HepG2 (cell line): ENCODE data around the gene DAZAP1. TPM values are rescaled to one million over a fixed set of nuclear protein-coding genes. Genes with fewer than 3 reads are reported as not detected.

ENCODE experiments used
- ATAC-seq: fragments of 200-7000 bp; cut with Tn5 transposase; 3 replicates; pipeline ENCODE4 v1.9.1; 2020; ENCODE audit warnings: mild to moderate bottlenecking, moderate library complexity
- BruUV-seq: library from RNA; stranded (reverse); fragments of 400-500 nt; replicated peaks from 2 replicates; lab custom pipeline; 2021; lab: Mats Ljungman, UMichigan
- CTCF ChIA-PET: fragments of 300-600 bp; formaldehyde crosslinking; extraction: SDS; loops from one replicate; lab custom pipeline; 2021; ENCODE audit warnings: low total read pairs, inconsistent platforms, low intra/inter-chr PET ratio; lab: Yijun Ruan, JAX
- POLR2A ChIA-PET: fragments of 350-600 bp; sonication (Branson Sonifier 250); formaldehyde crosslinking; loops from one replicate; lab custom pipeline; 2020; ENCODE audit warnings: antibody characterized with exemption, inconsistent platforms; lab: Yijun Ruan, JAX
- DNase-seq: peaks from one replicate; pipeline ENCODE4 v3.0.0-alpha.2; 2015; ENCODE audit warnings: low spot score
- FAIRE-seq: peaks from 3 replicates; lab custom pipeline; 2011; peaks lifted over from hg19 to GRCh38; lab: Jason Lieb, UNC
- H2AFZ ChIP-seq: one replicate; pipeline ENCODE4 v1.6.1; 2011; ENCODE audit warnings: low read length, inconsistent platforms
- H3K27ac ChIP-seq: fragments of 300-600 bp; 3 replicates; pipeline ENCODE4 v1.8.0; 2011; ENCODE audit warnings: mixed run types, mild to moderate bottlenecking, mixed read lengths, low read length, inconsistent platforms; ENCODE audit not compliant: insufficient read depth; ENCODE audit errors: extremely low read length
- H3K27me3 ChIP-seq, 2 experiments: fragments of 200-600 bp in 1 of 2; 2 replicates in 1 of 2; 3 replicates in 1 of 2; pipeline versions ENCODE4 v1.6.0 to v1.8.0; 2011; ENCODE audit warnings: low read length in 2 of 2, mild to moderate bottlenecking in 2 of 2, moderate library complexity in 2 of 2, inconsistent platforms in 1 of 2; ENCODE audit not compliant: insufficient read depth in 2 of 2, control insufficient read depth in 1 of 2
- H3K36me3 ChIP-seq, 2 experiments: fragments of 200-600 bp in 1 of 2; replicated peaks in 1 of 2; 2 replicates in 1 of 2; 3 replicates in 1 of 2; pipeline versions ENCODE4 v1.5.1 to v1.8.0; 2011; ENCODE audit warnings: low read length in 2 of 2, inconsistent platforms in 1 of 2; ENCODE audit not compliant: insufficient read depth in 2 of 2, control insufficient read depth in 1 of 2
- H3K4me1 ChIP-seq: 2 replicates; pipeline ENCODE4 v1.5.1; 2012; ENCODE audit warnings: low read length, inconsistent platforms; ENCODE audit not compliant: insufficient read depth
- H3K4me2 ChIP-seq: 2 replicates; pipeline ENCODE4 v1.6.0; 2011; ENCODE audit warnings: low read depth, low read length, inconsistent platforms
- H3K4me3 ChIP-seq, 3 experiments: fragments of 200-600 bp in 1 of 3; sonication (generic), shearing (Covaris generic) in 1 of 3; replicated peaks in 1 of 3; 2 replicates each; pipeline ENCODE4 v1.5.1; 2011 to 2016; ENCODE audit warnings: low read length in 3 of 3, inconsistent platforms in 2 of 3, low read depth in 2 of 3, mild to moderate bottlenecking in 2 of 3, control low read depth in 1 of 3, mixed read lengths in 1 of 3; ENCODE audit not compliant: insufficient read depth in 1 of 3
- H3K79me2 ChIP-seq: one replicate; pipeline ENCODE4 v1.6.1; 2011; ENCODE audit warnings: low read length, inconsistent platforms; ENCODE audit not compliant: insufficient read depth
- H3K9ac ChIP-seq: 2 replicates; pipeline ENCODE4 v1.6.0; 2011; ENCODE audit warnings: mild to moderate bottlenecking, low read depth, low read length, inconsistent platforms; ENCODE audit not compliant: insufficient read depth
- H3K9me3 ChIP-seq: 2 replicates; pipeline ENCODE4 v1.5.1; 2012; ENCODE audit warnings: mild to moderate bottlenecking, low read length
- H4K20me1 ChIP-seq: 2 replicates; pipeline ENCODE4 v1.6.0; 2011; ENCODE audit warnings: inconsistent platforms, mild to moderate bottlenecking, low read length, moderate library complexity; ENCODE audit not compliant: insufficient read depth
- EZH2 ChIP-seq: conservative IDR thresholded peaks from 2 replicates; pipeline ENCODE4 v1.6.1; 2012; ENCODE audit warnings: mild to moderate bottlenecking, low read depth, low read length, moderate library complexity
- HDAC6 ChIP-seq: fragments of 200-600 bp; sonication (generic); IDR thresholded peaks from 2 replicates; pipeline ENCODE4 v1.7.0; 2017; ENCODE audit warnings: mild to moderate bottlenecking, antibody characterized with exemption, low read length, low read depth
- HNRNPLL ChIP-seq: fragments of 200-400 bp; formaldehyde crosslinking; IDR thresholded peaks from 2 replicates; pipeline ENCODE4 v1.6.1; 2017; ENCODE audit warnings: mild to moderate bottlenecking, low read depth, low read length; ENCODE audit not compliant: poor library complexity, severe bottlenecking
- KDM2A ChIP-seq: sonication (generic); formaldehyde crosslinking; IDR thresholded peaks from 2 replicates; pipeline ENCODE4 v1.4.0; 2020; ENCODE audit warnings: low read depth, missing genetic modification reagents, borderline replicate concordance
- MAFF ChIP-seq: IDR thresholded peaks from 2 replicates; pipeline ENCODE4 v1.6.1; 2011; ENCODE audit warnings: low read depth, low read length, improper control_type of control experiment
- NR2F6 ChIP-seq, 2 experiments: IDR thresholded peaks; 2 replicates each; pipeline ENCODE4 v1.6.1; 2016; ENCODE audit warnings: antibody characterized with exemption in 1 of 2, mild to moderate bottlenecking in 1 of 2
- PCBP1 ChIP-seq: fragments of 200-400 bp; formaldehyde crosslinking; IDR thresholded peaks from 2 replicates; pipeline ENCODE4 v1.6.1; 2017; ENCODE audit warnings: mild to moderate bottlenecking, low read depth, low read length, borderline replicate concordance
- SP4 ChIP-seq: sonication (generic); formaldehyde crosslinking; IDR thresholded peaks from 2 replicates; pipeline ENCODE4 v1.8.1; 2023; ENCODE audit warnings: mild to moderate bottlenecking, missing genetic modification reagents
- SRSF1 ChIP-seq: fragments of 200-400 bp; formaldehyde crosslinking; optimal IDR thresholded peaks from 2 replicates; pipeline ENCODE3; 2017; ENCODE audit warnings: mild to moderate bottlenecking, low read depth, low read length, moderate library complexity
- THAP11 ChIP-seq: IDR thresholded peaks from 2 replicates; pipeline ENCODE4 v1.6.1; 2016; ENCODE audit warnings: missing biosample characterization, missing genetic modification reagents
- ZNF12 ChIP-seq: sonication (generic); formaldehyde crosslinking; IDR thresholded peaks from 2 replicates; pipeline ENCODE4 v1.5.0; 2020; ENCODE audit warnings: missing genetic modification reagents
- ZNF329 ChIP-seq: sonication (generic); formaldehyde crosslinking; IDR thresholded peaks from 2 replicates; pipeline ENCODE4 v1.9.0; 2021; ENCODE audit warnings: low read depth, mild to moderate bottlenecking, missing genetic modification reagents
- ZNF430 ChIP-seq: sonication (generic); formaldehyde crosslinking; IDR thresholded peaks from 2 replicates; pipeline ENCODE4 v1.9.0; 2021; ENCODE audit warnings: mild to moderate bottlenecking, missing genetic modification reagents
- WGBS: methylation state at CpG from one replicate; pipeline ENCODE4 v1.1.6; 2017; ENCODE audit warnings: low lambda C conversion rate; 5-methylcytosine and 5-hydroxymethylcytosine counted together
- in situ Hi-C: cut with HindIII; loops from 2 replicates; pipeline ENCODE4 v1.10.0; 2017; ENCODE audit warnings: low pct_unique_long_range_greater_than_20kb; ENCODE audit not compliant: extremely low pct_ligation_motif_present
- intact Hi-C: fragments of 100-400 bp; cut with micrococcal nuclease; formaldehyde crosslinking; loops from one replicate; pipeline ENCODE4 v1.10.0; 2022; ENCODE audit not compliant: unreplicated experiment
- polyA plus RNA-seq, 8 experiments: library from polyadenylated mRNA; depleted of rRNA in 3 of 8; stranded (reverse) in 7 of 8; unstranded in 1 of 8; fragments of >200 nt; fragmentation: Illumina TruSeq in 4 of 8; extraction: Trizol in 4 of 8; gene quantifications; 2 replicates each; pipeline versions ENCODE4 v1.2.1 to v1.2.3, GENCODE V29; 2011 to 2016; ENCODE audit warnings: low read depth in 4 of 8, missing spikeins in 1 of 8, mixed read lengths in 1 of 8; ENCODE audit not compliant: insufficient read depth in 1 of 8
- total RNA-seq, 5 experiments: library from RNA; depleted of rRNA; stranded (reverse); fragments of >200 nt; fragmentation: Illumina TruSeq; extraction: Trizol; gene quantifications; 2 replicates each; pipeline ENCODE4 v1.2.3, GENCODE V29; 2016; ENCODE audit warnings: low read depth in 1 of 5
- TF ChIP-seq, protein P1 (sequence below): sonication (generic); formaldehyde crosslinking; IDR thresholded peaks from 2 replicates; pipeline ENCODE4 v1.5.0; 2020; ENCODE audit warnings: missing genetic modification reagents
- TF ChIP-seq, protein P2 (sequence below): sonication (generic); formaldehyde crosslinking; IDR thresholded peaks from 2 replicates; pipeline ENCODE4 v1.5.0; 2020; ENCODE audit warnings: mild to moderate bottlenecking, missing genetic modification reagents, moderate library complexity
- TF ChIP-seq, protein P3 (sequence below): IDR thresholded peaks from 2 replicates; pipeline ENCODE4 v1.6.1; 2012; ENCODE audit warnings: inconsistent platforms
- TF ChIP-seq, protein P4 (sequence below): sonication (generic); formaldehyde crosslinking; IDR thresholded peaks from 2 replicates; pipeline ENCODE4; 2020; ENCODE audit warnings: missing genetic modification reagents, mild to moderate bottlenecking, borderline replicate concordance

The DAZAP1 gene
- total and polyA plus RNA-seq, 2 of the 13 experiments (the other 11 are each of a cell fraction or from before 2014, with no cell fraction given) = 63.3 to 79.2 TPM

DNA sequence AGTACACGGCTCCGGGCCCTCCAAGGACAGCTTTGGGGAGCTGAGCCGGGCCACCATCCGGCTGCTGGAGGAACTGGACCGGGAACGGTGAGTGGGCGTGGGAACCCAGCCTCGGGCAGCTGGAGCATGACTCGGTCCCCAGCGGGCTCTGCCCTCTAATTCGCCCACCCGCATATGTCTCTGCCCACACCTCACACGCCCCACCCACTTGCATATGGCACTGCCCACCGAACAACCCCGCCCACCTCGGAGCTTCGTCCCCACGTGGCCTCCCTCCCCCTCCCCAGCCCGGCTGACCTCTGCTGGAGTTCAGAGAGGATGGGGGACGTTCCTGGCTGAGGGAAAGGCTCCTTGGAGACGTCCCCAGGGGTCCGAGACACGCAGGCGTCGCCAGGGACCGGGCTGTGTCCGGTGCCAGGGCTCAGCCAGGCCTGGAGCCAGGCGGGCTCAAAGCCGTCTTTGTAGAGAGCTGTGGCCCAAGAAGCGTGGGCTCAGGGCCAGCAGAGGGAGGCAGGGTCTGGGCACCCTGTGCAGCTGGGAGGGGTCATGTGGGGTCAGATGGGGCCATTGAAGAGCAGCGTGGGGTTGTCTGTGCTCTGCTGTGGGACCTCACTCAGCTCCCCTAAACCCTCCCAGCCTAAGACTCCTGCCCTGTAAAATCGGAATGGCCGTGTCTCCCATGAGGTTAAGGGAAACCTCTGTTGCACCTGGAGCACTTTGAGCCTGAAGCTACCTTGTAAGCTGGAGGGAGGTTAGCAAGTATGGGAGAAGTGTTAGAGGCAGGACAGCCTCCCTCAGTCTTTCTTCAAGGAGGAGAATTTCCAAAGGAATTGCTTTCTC lies 46.4 kb downstream of the DAZAP1 start:
- peaks cover 8% of the 10 kb centered on the region; the same call in 1 of the 2 replicates for H4K20me1 ChIP-seq
- no peaks in the 10 kb centered on the region for H3K9me3 ChIP-seq
- in situ Hi-C loops = no loop called here
- H2AFZ ChIP-seq = no peak overlapping the region
- POLR2A ChIA-PET = interaction anchor here (0.6 to 4.0 kb wide), 7 partner anchors 10 to 185 kb away, joined by 3 to 34 read pairs (median 5); partner anchors contain the start of genes REEP6 and UQCR11
- CTCF ChIA-PET = no interaction called here
- FAIRE-seq (no peak), ATAC-seq (peak; percentile 10), DNase-seq (no peak)
- H3K27ac ChIP-seq = no peak overlapping the region
- intact Hi-C loops = no loop called here
- peaks cover 13 to 76% of the 10 kb centered on the region in 2 experiments for H3K27me3 ChIP-seq
- peak overlapping the region in 1 of 3 experiments; percentile 57; a peak in 1 of 6 replicates for H3K4me3 ChIP-seq
- H3K9ac ChIP-seq = no peak overlapping the region
- H3K4me1 ChIP-seq = peaks cover 48% of the 10 kb centered on the region
- no peaks in the 10 kb centered on the region for H3K36me3 ChIP-seq
- no TSS peak for BruUV-seq
- WGBS = 1% methylated on average over 12 of the region's 33 CpGs
- no peaks in the 10 kb centered on the region for H3K79me2 ChIP-seq
- peak overlapping the region; percentile 66 for H3K4me2 ChIP-seq
- TF ChIP-seq ZNF430 (CRISPR knock-in tag) = 0 out of 2 replicates have a peak, but pooled peaks have one; percentile 34
- peak; percentile 18 for TF ChIP-seq SRSF1
- TF ChIP-seq HDAC6 = no peak
- TF ChIP-seq, protein P1, sequence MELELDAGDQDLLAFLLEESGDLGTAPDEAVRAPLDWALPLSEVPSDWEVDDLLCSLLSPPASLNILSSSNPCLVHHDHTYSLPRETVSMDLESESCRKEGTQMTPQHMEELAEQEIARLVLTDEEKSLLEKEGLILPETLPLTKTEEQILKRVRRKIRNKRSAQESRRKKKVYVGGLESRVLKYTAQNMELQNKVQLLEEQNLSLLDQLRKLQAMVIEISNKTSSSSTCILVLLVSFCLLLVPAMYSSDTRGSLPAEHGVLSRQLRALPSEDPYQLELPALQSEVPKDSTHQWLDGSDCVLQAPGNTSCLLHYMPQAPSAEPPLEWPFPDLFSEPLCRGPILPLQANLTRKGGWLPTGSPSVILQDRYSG (CRISPR knock-in tag) = no peak
- TF ChIP-seq HNRNPLL = no peak
- TF ChIP-seq THAP11 = 0 out of 2 replicates have a peak, but pooled peaks have one; percentile 12
- TF ChIP-seq, protein P2, sequence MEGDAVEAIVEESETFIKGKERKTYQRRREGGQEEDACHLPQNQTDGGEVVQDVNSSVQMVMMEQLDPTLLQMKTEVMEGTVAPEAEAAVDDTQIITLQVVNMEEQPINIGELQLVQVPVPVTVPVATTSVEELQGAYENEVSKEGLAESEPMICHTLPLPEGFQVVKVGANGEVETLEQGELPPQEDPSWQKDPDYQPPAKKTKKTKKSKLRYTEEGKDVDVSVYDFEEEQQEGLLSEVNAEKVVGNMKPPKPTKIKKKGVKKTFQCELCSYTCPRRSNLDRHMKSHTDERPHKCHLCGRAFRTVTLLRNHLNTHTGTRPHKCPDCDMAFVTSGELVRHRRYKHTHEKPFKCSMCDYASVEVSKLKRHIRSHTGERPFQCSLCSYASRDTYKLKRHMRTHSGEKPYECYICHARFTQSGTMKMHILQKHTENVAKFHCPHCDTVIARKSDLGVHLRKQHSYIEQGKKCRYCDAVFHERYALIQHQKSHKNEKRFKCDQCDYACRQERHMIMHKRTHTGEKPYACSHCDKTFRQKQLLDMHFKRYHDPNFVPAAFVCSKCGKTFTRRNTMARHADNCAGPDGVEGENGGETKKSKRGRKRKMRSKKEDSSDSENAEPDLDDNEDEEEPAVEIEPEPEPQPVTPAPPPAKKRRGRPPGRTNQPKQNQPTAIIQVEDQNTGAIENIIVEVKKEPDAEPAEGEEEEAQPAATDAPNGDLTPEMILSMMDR = peak; percentile 22; the same call in 1 of the 2 replicates
- TF ChIP-seq ZNF12 (CRISPR knock-in tag) = 0 out of 2 replicates have a peak, but pooled peaks have one; percentile 16
- TF ChIP-seq SP4 (CRISPR knock-in tag) = 0 out of 2 replicates have a peak, but pooled peaks have one; percentile 38
- TF ChIP-seq, protein P3, sequence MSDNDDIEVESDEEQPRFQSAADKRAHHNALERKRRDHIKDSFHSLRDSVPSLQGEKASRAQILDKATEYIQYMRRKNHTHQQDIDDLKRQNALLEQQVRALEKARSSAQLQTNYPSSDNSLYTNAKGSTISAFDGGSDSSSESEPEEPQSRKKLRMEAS = peak; percentile 41; the same call in 1 of the 2 replicates
- 0 out of 2 replicates have a peak, but pooled peaks have one; percentile 38 for TF ChIP-seq PCBP1
- TF ChIP-seq, protein P4, sequence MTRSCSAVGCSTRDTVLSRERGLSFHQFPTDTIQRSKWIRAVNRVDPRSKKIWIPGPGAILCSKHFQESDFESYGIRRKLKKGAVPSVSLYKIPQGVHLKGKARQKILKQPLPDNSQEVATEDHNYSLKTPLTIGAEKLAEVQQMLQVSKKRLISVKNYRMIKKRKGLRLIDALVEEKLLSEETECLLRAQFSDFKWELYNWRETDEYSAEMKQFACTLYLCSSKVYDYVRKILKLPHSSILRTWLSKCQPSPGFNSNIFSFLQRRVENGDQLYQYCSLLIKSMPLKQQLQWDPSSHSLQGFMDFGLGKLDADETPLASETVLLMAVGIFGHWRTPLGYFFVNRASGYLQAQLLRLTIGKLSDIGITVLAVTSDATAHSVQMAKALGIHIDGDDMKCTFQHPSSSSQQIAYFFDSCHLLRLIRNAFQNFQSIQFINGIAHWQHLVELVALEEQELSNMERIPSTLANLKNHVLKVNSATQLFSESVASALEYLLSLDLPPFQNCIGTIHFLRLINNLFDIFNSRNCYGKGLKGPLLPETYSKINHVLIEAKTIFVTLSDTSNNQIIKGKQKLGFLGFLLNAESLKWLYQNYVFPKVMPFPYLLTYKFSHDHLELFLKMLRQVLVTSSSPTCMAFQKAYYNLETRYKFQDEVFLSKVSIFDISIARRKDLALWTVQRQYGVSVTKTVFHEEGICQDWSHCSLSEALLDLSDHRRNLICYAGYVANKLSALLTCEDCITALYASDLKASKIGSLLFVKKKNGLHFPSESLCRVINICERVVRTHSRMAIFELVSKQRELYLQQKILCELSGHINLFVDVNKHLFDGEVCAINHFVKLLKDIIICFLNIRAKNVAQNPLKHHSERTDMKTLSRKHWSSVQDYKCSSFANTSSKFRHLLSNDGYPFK (CRISPR knock-in tag) = no peak
- TF ChIP-seq NR2F6 (IDR thresholded peaks at IDR 0.05) = peak; percentile 20; the same call in 1 of the 2 replicates
- no peak for TF ChIP-seq NR2F6 (CRISPR knock-in tag; IDR thresholded peaks at IDR 0.05)
- no peak for TF ChIP-seq EZH2
- TF ChIP-seq ZNF329 = peak; percentile 98
- TF ChIP-seq KDM2A (CRISPR knock-in tag) = no peak; the same call in 1 of the 2 replicates
- no peak for TF ChIP-seq MAFF
